GM18526 (cell line): ENCODE measurements around the gene FBXL4.

Source experiments
- POLR2A ChIP-seq: IDR thresholded peaks from 3 replicates; pipeline ENCODE4 v1.6.1; 2011; ENCODE audit not compliant: insufficient read length; ENCODE audit errors: extremely low read depth

Gene FBXL4

GRCh38 chr6:98959631-98960030 lies 11.9 kb upstream of the FBXL4 start:
- TF ChIP-seq POLR2A, result no peak

GRCh38 chr6:98958776-98959175 lies 11.0 kb upstream of the FBXL4 start:
- no peak for TF ChIP-seq POLR2A

GRCh38 chr6:98957450-98957849 lies 9.7 kb upstream of the FBXL4 start:
- no peak for TF ChIP-seq POLR2A

- no peak for TF ChIP-seq POLR2A
Measured at GRCh38 chr6:98949589-98949988, 1.8 kb upstream of the FBXL4 start.

GRCh38 chr6:98946879-98947410 lies 801 bp downstream of the FBXL4 start:
- no peak for TF ChIP-seq POLR2A

- no peak for TF ChIP-seq POLR2A
Measured at GRCh38 chr6:98946266-98946878, 1.4 kb downstream of the FBXL4 start.

GRCh38 chr6:98945311-98946115 lies 2.2 kb downstream of the FBXL4 start:
- TF ChIP-seq POLR2A, result no peak

- TF ChIP-seq POLR2A, result no peak
Measured at GRCh38 chr6:98944598-98945081, 3.1 kb downstream of the FBXL4 start.

- no peak for TF ChIP-seq POLR2A
Measured at GRCh38 chr6:98944168-98944567, 3.6 kb downstream of the FBXL4 start.

- TF ChIP-seq POLR2A, result no peak
Measured at GRCh38 chr6:98942263-98942803, 5.4 kb downstream of the FBXL4 start.

GRCh38 chr6:98941319-98941718 lies 6.4 kb downstream of the FBXL4 start:
- no peak for TF ChIP-seq POLR2A

GRCh38 chr6:98937351-98937750 lies 10.4 kb downstream of the FBXL4 start:
- TF ChIP-seq POLR2A, result no peak

GRCh38 chr6:98932381-98932780 lies 15.4 kb downstream of the FBXL4 start:
- TF ChIP-seq POLR2A, result no peak

GRCh38 chr6:98931696-98932095 lies 16.1 kb downstream of the FBXL4 start:
- TF ChIP-seq POLR2A, result no peak

GRCh38 chr6:98929498-98930060 lies 18.2 kb downstream of the FBXL4 start:
- no peak for TF ChIP-seq POLR2A

- TF ChIP-seq POLR2A, result no peak
Measured at GRCh38 chr6:98928688-98929087, 19.1 kb downstream of the FBXL4 start.
